GM19099 (cell line): ENCODE data around the gene PCYT2.

Experiments used
- POLR2A ChIP-seq: IDR thresholded peaks from 3 replicates; pipeline ENCODE4 v1.6.1; 2011; ENCODE audit warnings: low read depth; ENCODE audit not compliant: insufficient read length; ENCODE audit errors: extremely low read depth

Gene PCYT2

GRCh38 chr17:81903896-81904599 lies 7.2 kb downstream of the PCYT2 start:
- TF ChIP-seq POLR2A = no peak

- TF ChIP-seq POLR2A = no peak
Measured at GRCh38 chr17:81903415-81903831, 7.8 kb downstream of the PCYT2 start.

- TF ChIP-seq POLR2A = no peak
Measured at GRCh38 chr17:81902653-81903414, 8.4 kb downstream of the PCYT2 start.

- no peak for TF ChIP-seq POLR2A
Measured at GRCh38 chr17:81902023-81902652, 9.1 kb downstream of the PCYT2 start, which contains the start of gene NPB. NPB (plus strand) TSS chr17:81902238; CDS start chr17:81902278, 40 bp downstream.

GRCh38 chr17:81901167-81902022 lies 9.8 kb downstream of the PCYT2 start:
- TF ChIP-seq POLR2A = no peak

- TF ChIP-seq POLR2A = no peak
Measured at GRCh38 chr17:81900181-81900820, 10.9 kb downstream of the PCYT2 start.

- no peak for TF ChIP-seq POLR2A
Measured at GRCh38 chr17:81899514-81900166, 11.6 kb downstream of the PCYT2 start.

- no peak for TF ChIP-seq POLR2A
Measured at GRCh38 chr17:81898885-81899284, 12.3 kb downstream of the PCYT2 start.

- no peak for TF ChIP-seq POLR2A
Measured at GRCh38 chr17:81898029-81898866, 13.0 kb downstream of the PCYT2 start.

GRCh38 chr17:81895400-81895799 lies 15.8 kb downstream of the PCYT2 start:
- TF ChIP-seq POLR2A = no peak

GRCh38 chr17:81891303-81891552 lies 20.0 kb downstream of the PCYT2 start:
- no peak for TF ChIP-seq POLR2A

GRCh38 chr17:81890447-81891302 lies 20.5 kb downstream of the PCYT2 start:
- no peak for TF ChIP-seq POLR2A
